Spleen (tissue), 11 donors: ENCODE results near the gene ZNF124. TPM values are rescaled to one million over a fixed set of nuclear protein-coding genes. Genes with fewer than 3 reads are reported as not detected.

Source experiments
- DNase-seq: peaks from one replicate; pipeline ENCODE4 v3.0.0-alpha.2; 2020
- H3K27ac ChIP-seq, 8 donors: fragments of 200-600 bp; sonication (generic) in 7 of 8; 1 replicate in 4 of 8; 2 replicates in 4 of 8; pipeline versions ENCODE4 v1.5.0 to v1.8.0; 2016 to 2021; ENCODE audit warnings: inconsistent platforms in 4 of 8, mild to moderate bottlenecking in 4 of 8, moderate library complexity in 1 of 8
- H3K27me3 ChIP-seq, 7 donors: fragments of 200-600 bp; sonication (generic) in 6 of 7; replicated peaks in 1 of 7; 1 replicate in 4 of 7; 2 replicates in 3 of 7; pipeline versions ENCODE4 v1.5.0 to v1.8.0; 2016 to 2021; ENCODE audit warnings: inconsistent platforms in 3 of 7, mild to moderate bottlenecking in 1 of 7
- H3K36me3 ChIP-seq, 6 donors: fragments of 200-600 bp; sonication (generic) in 5 of 6; 1 replicate in 4 of 6; 2 replicates in 2 of 6; pipeline versions ENCODE4 v1.5.0 to v1.8.0; 2016 to 2021; ENCODE audit warnings: inconsistent platforms in 2 of 6
- H3K4me1 ChIP-seq, 6 donors: fragments of 200-600 bp; sonication (generic) in 5 of 6; 1 replicate in 3 of 6; 2 replicates in 3 of 6; pipeline versions ENCODE4 v1.5.0 to v1.8.0; 2016 to 2021; ENCODE audit warnings: inconsistent platforms in 3 of 6
- H3K4me3 ChIP-seq, 8 donors: fragments of 200-600 bp; sonication (generic) in 7 of 8; 1 replicate in 4 of 8; 2 replicates in 4 of 8; pipeline versions ENCODE4 v1.5.0 to v1.8.0; 2016 to 2021; ENCODE audit warnings: inconsistent platforms in 4 of 8, mild to moderate bottlenecking in 4 of 8, moderate library complexity in 2 of 8
- H3K9me3 ChIP-seq, 8 donors: fragments of 200-600 bp; sonication (generic) in 7 of 8; 1 replicate in 4 of 8; 2 replicates in 4 of 8; pipeline versions ENCODE4 v1.5.0 to v1.8.0; 2016 to 2021; ENCODE audit warnings: inconsistent platforms in 4 of 8
- POLR2A ChIP-seq, 3 donors: fragments of 450-650 bp; IDR thresholded peaks; one replicate each; pipeline ENCODE4 v1.5.1; 2017; ENCODE audit warnings: antibody characterized with exemption in 3 of 3, mild to moderate bottlenecking in 1 of 3
- POLR2AphosphoS5 ChIP-seq, 3 donors: sonication (generic); formaldehyde crosslinking; IDR thresholded peaks; one replicate each; pipeline ENCODE4 v1.5.1; 2017; ENCODE audit warnings: antibody characterized with exemption in 3 of 3
- WGBS, 5 donors: extraction: QIAGEN DNeasy Blood & Tissue Kit in 3 of 5; methylation state at CpG; one replicate each; pipeline versions ENCODE4 v1.1.5 to v1.1.7; 2013 to 2018; 5-methylcytosine and 5-hydroxymethylcytosine counted together
- intact Hi-C: fragments of 100-400 bp; cut with DNase I; formaldehyde crosslinking; loops from one replicate; pipeline ENCODE4 v1.15.0; 2023; ENCODE audit warnings: low total_unique reads
- microRNA-seq, 3 donors: library from miRNA; unstranded; fragments of <30 nt; microRNA quantifications; one replicate each; pipeline versions ENCODE4 to v1.1.0, GENCODE V29; 2019 to 2020
- polyA plus RNA-seq, 3 donors: library from polyadenylated mRNA; stranded (reverse); fragments of 200-250 nt; gene quantifications; one replicate each; pipeline ENCODE4 v1.2.1, GENCODE V29; 2013
- small RNA-seq, 4 donors: library from RNA; depleted of rRNA; stranded (forward); fragments of <200 nt; gene quantifications; one replicate each; pipeline ENCODE3, GENCODE V24; 2016
- total RNA-seq, 7 donors: library from RNA; depleted of rRNA in 3 of 7; stranded (reverse); fragments of >200 nt in 3 of 7; fragmentation: NEBNext Ultra II Directional in 4 of 7; extraction: Animal tissue kit (Norgen Biotek cat#: 25700) in 4 of 7; gene quantifications; one replicate each; pipeline versions ENCODE4 v1.1.0 to v1.2.1, GENCODE V29; 2016 to 2021
- TF ChIP-seq, protein P1 (sequence below), 11 experiments: fragments of 200-600 bp in 7 of 11; fragments of 450-650 bp in 4 of 11; sonication (generic) in 4 of 11; IDR thresholded peaks in 8 of 11; conservative IDR thresholded peaks in 3 of 11; 1 replicate in 7 of 11; 2 replicates in 4 of 11; pipeline versions ENCODE4 v1.4.0 to v1.8.0; 2016 to 2021; ENCODE audit warnings: antibody characterized with exemption in 11 of 11, inconsistent platforms in 4 of 11, mild to moderate bottlenecking in 1 of 11
- donor health status: healthy with polysubstance abuse.
- donor health status: DM: no; HTN: no; CAD: no; lungs with moderate emphysema.
- donor health status: DM: no; HTN: no; CAD: no.
- donor health status: Bipolar disorder and iron deficiency.
- donor health status: healthy.
- donor health status: DM: no; HTN: no; CAD: no.
- donor health status: DM: yes; HTN: yes; CAD: no.

ZNF124 gene
- total and polyA plus RNA-seq, 10 donors, result 2.7 to 44.5 (median 37.4) TPM

DNA sequence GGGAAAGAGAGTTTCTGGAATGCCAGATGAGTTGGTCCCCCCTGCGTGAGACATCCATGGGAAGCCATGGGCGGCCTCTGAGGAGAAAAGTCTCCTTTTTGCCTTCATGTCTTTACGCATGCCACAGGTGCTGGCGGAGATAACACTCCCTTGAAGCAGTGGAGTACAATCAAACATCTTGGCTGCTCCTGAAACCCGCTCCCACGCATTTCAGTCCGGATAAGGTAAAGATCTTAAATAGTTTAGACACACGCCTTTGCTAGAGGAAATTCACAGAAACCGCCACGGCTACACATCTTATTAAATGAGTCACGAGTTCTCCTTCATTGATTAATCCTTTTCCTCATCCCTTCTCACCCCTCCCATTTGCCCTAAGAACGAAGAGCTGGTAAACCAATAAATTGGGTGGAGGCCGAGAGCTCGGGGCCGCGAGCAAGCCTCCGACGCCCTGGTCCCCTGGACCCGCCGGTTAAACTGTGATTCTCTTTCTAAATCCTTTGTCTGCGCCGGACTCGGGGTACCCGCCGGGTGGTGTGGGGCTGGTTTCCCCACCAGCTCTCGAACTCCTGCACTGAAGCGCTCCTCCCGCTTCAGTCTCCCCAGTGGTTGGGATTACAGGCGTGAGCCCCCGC lies 61.1 kb downstream of the ZNF124 start:
- H3K36me3 ChIP-seq, result no peaks in the 10 kb centered on the region
- 14 to 26% (median 18%) methylated on average over 28 to 30 of the region's 30 CpGs for WGBS, 5 donors
- H3K9me3 ChIP-seq, result no peaks in the 10 kb centered on the region
- H3K27ac ChIP-seq, result peak overlapping the region; percentile 22 to 91 (median 86)
- H3K4me3 ChIP-seq, result peak overlapping the region; percentile 33 to 76 (median 56)
- DNase-seq, result peak; percentile 77
- H3K4me1 ChIP-seq, result peaks cover 10 to 29% (median 23%) of the 10 kb centered on the region in 6 donors
- TF ChIP-seq POLR2A (IDR thresholded peaks at IDR 0.05), result no peak
- TF ChIP-seq POLR2AphosphoS5 (IDR thresholded peaks at IDR 0.05), result no peak
- TF ChIP-seq, protein P1, sequence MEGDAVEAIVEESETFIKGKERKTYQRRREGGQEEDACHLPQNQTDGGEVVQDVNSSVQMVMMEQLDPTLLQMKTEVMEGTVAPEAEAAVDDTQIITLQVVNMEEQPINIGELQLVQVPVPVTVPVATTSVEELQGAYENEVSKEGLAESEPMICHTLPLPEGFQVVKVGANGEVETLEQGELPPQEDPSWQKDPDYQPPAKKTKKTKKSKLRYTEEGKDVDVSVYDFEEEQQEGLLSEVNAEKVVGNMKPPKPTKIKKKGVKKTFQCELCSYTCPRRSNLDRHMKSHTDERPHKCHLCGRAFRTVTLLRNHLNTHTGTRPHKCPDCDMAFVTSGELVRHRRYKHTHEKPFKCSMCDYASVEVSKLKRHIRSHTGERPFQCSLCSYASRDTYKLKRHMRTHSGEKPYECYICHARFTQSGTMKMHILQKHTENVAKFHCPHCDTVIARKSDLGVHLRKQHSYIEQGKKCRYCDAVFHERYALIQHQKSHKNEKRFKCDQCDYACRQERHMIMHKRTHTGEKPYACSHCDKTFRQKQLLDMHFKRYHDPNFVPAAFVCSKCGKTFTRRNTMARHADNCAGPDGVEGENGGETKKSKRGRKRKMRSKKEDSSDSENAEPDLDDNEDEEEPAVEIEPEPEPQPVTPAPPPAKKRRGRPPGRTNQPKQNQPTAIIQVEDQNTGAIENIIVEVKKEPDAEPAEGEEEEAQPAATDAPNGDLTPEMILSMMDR (IDR thresholded peaks at IDR 0.05 in 8 of 11, conservative IDR thresholded peaks at IDR 0.05 in 3 of 11), result no peak
- intact Hi-C loops, result no loop called here
- H3K27me3 ChIP-seq, result peaks cover 0 to 44% (median 16%) of the 10 kb centered on the region in 7 donors

DNA sequence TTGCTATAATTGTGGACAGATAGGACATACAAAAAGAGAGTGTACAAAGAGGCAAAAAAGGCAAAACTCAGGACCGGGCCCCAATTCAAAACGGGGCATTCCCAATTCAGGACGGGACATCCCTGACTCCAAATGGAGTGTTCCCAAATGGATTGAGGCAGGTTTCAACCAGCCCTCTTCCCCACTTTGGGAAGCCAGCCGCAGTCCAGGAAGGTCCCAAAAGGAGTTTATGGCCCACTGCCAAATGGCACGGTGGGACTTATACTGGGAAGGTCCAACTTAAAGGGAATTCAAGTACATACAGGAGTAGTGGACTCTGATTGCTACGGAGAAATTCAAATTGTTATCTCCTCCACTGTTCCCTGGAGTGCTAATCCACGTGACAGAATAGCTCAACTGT lies 64.1 kb downstream of the ZNF124 start:
- Histone ChIP-seq H3K27me3 (peaks cover 0 to 39% (median 16%) of the 10 kb centered on the region in 7 donors), H3K27ac (no peak overlapping the region), H3K4me1 (peaks cover 16 to 44% (median 37%) of the 10 kb centered on the region in 6 donors), H3K9me3 (peaks cover 0 to 10% (median 5%) of the 10 kb centered on the region in 8 donors), H3K4me3 (no peak overlapping the region), H3K36me3 (peaks cover 0 to 5% (median 1%) of the 10 kb centered on the region in 6 donors)
- 83 to 92% (median 86%) methylated on average over 7 of the region's 7 CpGs for WGBS, 5 donors
- intact Hi-C loops, result no loop called here
- no peak for DNase-seq
- TF ChIP-seq POLR2AphosphoS5 (IDR thresholded peaks at IDR 0.05) (no peak), POLR2A (IDR thresholded peaks at IDR 0.05) (no peak)
- TF ChIP-seq, protein P1 (IDR thresholded peaks at IDR 0.05 in 8 of 11, conservative IDR thresholded peaks at IDR 0.05 in 3 of 11), result no peak

DNA sequence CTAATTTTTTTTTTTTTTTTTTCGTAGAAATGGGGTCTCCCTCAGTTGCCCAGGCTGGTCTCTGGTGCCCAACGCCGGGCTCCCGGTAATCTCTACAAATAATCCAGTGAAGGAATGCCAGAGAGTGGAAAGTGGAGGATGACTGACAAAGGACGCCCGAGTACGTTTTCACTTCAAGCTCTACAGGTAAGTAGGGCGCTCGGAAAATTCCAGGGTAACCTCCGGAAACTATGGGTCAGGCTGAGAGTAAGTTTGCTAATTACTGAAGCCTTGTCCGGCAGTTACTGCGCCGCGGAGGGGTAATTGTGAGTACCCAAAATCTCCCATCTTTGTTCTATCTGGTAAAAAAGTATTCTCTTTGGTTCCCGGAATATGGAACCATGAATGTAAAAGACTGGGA lies 65.9 kb downstream of the ZNF124 start:
- H3K36me3 ChIP-seq, result peaks cover 5 to 22% (median 16%) of the 10 kb centered on the region in 6 donors
- WGBS, 5 donors, result 81 to 95% (median 93%) methylated on average over 9 to 15 of the region's 15 CpGs
- no peak overlapping the region for H3K4me3 ChIP-seq
- H3K4me1 ChIP-seq, result peaks cover 10 to 33% (median 27%) of the 10 kb centered on the region in 6 donors
- TF ChIP-seq, protein P1 (IDR thresholded peaks at IDR 0.05 in 8 of 11, conservative IDR thresholded peaks at IDR 0.05 in 3 of 11), result no peak
- TF ChIP-seq POLR2A (IDR thresholded peaks at IDR 0.05), result no peak
- no peak for TF ChIP-seq POLR2AphosphoS5 (IDR thresholded peaks at IDR 0.05)
- intact Hi-C loops, result no loop called here
- H3K27ac ChIP-seq, result no peak overlapping the region
- no peak for DNase-seq
- H3K9me3 ChIP-seq, result peaks cover 0 to 27% (median 22%) of the 10 kb centered on the region in 8 donors
- H3K27me3 ChIP-seq, result peaks cover 0 to 22% (median 3%) of the 10 kb centered on the region in 7 donors

Small RNAs within 50 kb of the gene (microRNA-seq; reads per million reads assigned to microRNA genes)
- gene MIR3916, result 0 reads per million in 3 donors

Small RNAs within 50 kb of the gene (small RNA-seq; reads per million reads assigned to genes)
- gene AL390728.3 (0 reads per million in 4 donors), gene RNA5SP82 (0 to 0.06 (median 0) reads per million in 4 donors)

Other genes starting within 250 kb of the ZNF124 start
- 10 to 100 TPM; 32.6 to 68.8 (median 43.2) TPM for gene AHCTF1, start 240.1 kb downstream of the ZNF124 start, total RNA-seq
- 1 to 10 TPM; 8.1 to 8.7 (median 8.2) TPM for gene AHCTF1, start 240.1 kb downstream of the ZNF124 start, polyA plus RNA-seq
- 1 to 10 TPM in 1 of 7 donors, under 1 TPM in 2, not detected in 4; 0.17 to 1.2 (median 0.30) TPM for gene ZNF695, start 164.0 kb downstream of the ZNF124 start, total RNA-seq
- gene ZNF695, start 164.0 kb downstream of the ZNF124 start, polyA plus RNA-seq, result under 1 TPM; 0.13 to 0.59 (median 0.33) TPM
- gene ZNF670, start 93.2 kb downstream of the ZNF124 start, total RNA-seq, result 1 to 10 TPM; 2.3 to 5.6 (median 3.8) TPM
- 1 to 10 TPM; 1.4 to 2.3 (median 2.1) TPM for gene ZNF670, start 93.2 kb downstream of the ZNF124 start, polyA plus RNA-seq
- 10 to 100 TPM in 4 of 7 donors, 1 to 10 TPM in 3; 6.9 to 11.4 (median 10.2) TPM for gene ZNF669, start 67.7 kb downstream of the ZNF124 start, total RNA-seq
- 1 to 10 TPM; 3.1 to 5.3 (median 4.5) TPM for gene ZNF669, start 67.7 kb downstream of the ZNF124 start, polyA plus RNA-seq
- not detected for gene VN1R5, start 84.1 kb upstream of the ZNF124 start, total RNA-seq
- gene VN1R5, start 84.1 kb upstream of the ZNF124 start, polyA plus RNA-seq, result not detected
- gene ZNF496, start 159.8 kb upstream of the ZNF124 start, total RNA-seq, result 10 to 100 TPM; 22.0 to 45.4 (median 32.9) TPM
- 10 to 100 TPM in 1 of 3 donors, 1 to 10 TPM in 2; 5.7 to 13.3 (median 7.0) TPM for gene ZNF496, start 159.8 kb upstream of the ZNF124 start, polyA plus RNA-seq
- 10 to 100 TPM in 3 of 7 donors, 1 to 10 TPM in 4; 8.1 to 17.0 (median 9.3) TPM for gene NLRP3, start 244.2 kb upstream of the ZNF124 start, total RNA-seq
- gene NLRP3, start 244.2 kb upstream of the ZNF124 start, polyA plus RNA-seq, result 1 to 10 TPM; 1.2 to 3.4 (median 1.7) TPM